ENCODE results near the gene RAB11FIP4.

RAB11FIP4 gene

GRCh38 chr17:31459716-31460115 lies 68.2 kb downstream of the RAB11FIP4 start:
- DNase-seq (ENCODE audit: low read depth), result no peak

- no peak for DNase-seq (ENCODE audit: low read depth)
Observed at GRCh38 chr17:31460226-31460721, 68.8 kb downstream of the RAB11FIP4 start.

- DNase-seq (ENCODE audit: low read depth), result no peak
Observed at GRCh38 chr17:31461227-31461810, 69.8 kb downstream of the RAB11FIP4 start.

- no peak for DNase-seq (ENCODE audit: low read depth)
Observed at GRCh38 chr17:31462261-31462660, 70.8 kb downstream of the RAB11FIP4 start.

GRCh38 chr17:31466096-31466760 lies 74.8 kb downstream of the RAB11FIP4 start:
- DNase-seq (ENCODE audit: low read depth), result no peak

GRCh38 chr17:31467502-31468256 lies 76.2 kb downstream of the RAB11FIP4 start:
- no peak for DNase-seq (ENCODE audit: low read depth)

- no peak for DNase-seq (ENCODE audit: low read depth)
Observed at GRCh38 chr17:31469959-31470358, 78.5 kb downstream of the RAB11FIP4 start.

- no peak for DNase-seq (ENCODE audit: low read depth)
Observed at GRCh38 chr17:31470592-31470991, 79.1 kb downstream of the RAB11FIP4 start.

GRCh38 chr17:31472137-31472536 lies 80.7 kb downstream of the RAB11FIP4 start:
- DNase-seq (ENCODE audit: low read depth), result no peak

GRCh38 chr17:31475378-31476162 lies 84.1 kb downstream of the RAB11FIP4 start:
- no peak for DNase-seq (ENCODE audit: low read depth)

GRCh38 chr17:31476525-31477416 lies 85.3 kb downstream of the RAB11FIP4 start:
- DNase-seq (ENCODE audit: low read depth), result no peak

- DNase-seq (ENCODE audit: low read depth), result no peak
Observed at GRCh38 chr17:31477417-31478055, 86.1 kb downstream of the RAB11FIP4 start.

GRCh38 chr17:31479062-31479408 lies 87.6 kb downstream of the RAB11FIP4 start:
- DNase-seq (ENCODE audit: low read depth), result no peak

- DNase-seq (ENCODE audit: low read depth), result no peak
Observed at GRCh38 chr17:31479524-31479923, 88.0 kb downstream of the RAB11FIP4 start.

- DNase-seq (ENCODE audit: low read depth), result no peak
Observed at GRCh38 chr17:31480067-31480466, 88.6 kb downstream of the RAB11FIP4 start.

GRCh38 chr17:31480904-31481782 lies 89.7 kb downstream of the RAB11FIP4 start:
- DNase-seq (ENCODE audit: low read depth), result no peak

GRCh38 chr17:31481783-31482081 lies 90.3 kb downstream of the RAB11FIP4 start:
- no peak for DNase-seq (ENCODE audit: low read depth)

GRCh38 chr17:31484821-31485220 lies 93.3 kb downstream of the RAB11FIP4 start:
- DNase-seq (ENCODE audit: low read depth), result no peak

- no peak for DNase-seq (ENCODE audit: low read depth)
Observed at GRCh38 chr17:31486351-31487062, 95.0 kb downstream of the RAB11FIP4 start.

All from stimulated activated CD8-positive, alpha-beta memory T cell treated with anti-CD3 and anti-CD28 coated beads, Interleukin-7, amount 100 ng/mL, for 24 hours (primary cell).